NT2/D1 (cell line): Measurements from ENCODE around the gene NAA25.
A peak's percentile ranks its signal among the peaks of the same experiment; 100 is the strongest.

Experiments used
- DNase-seq: peaks from one replicate; pipeline ENCODE4 v3.0.0-alpha.2; 2011; ENCODE audit warnings: low read depth, low spot score
- H3K27me3 ChIP-seq: 2 replicates; pipeline ENCODE4 v1.6.0; 2011; ENCODE audit warnings: mild to moderate bottlenecking; ENCODE audit not compliant: insufficient read length, insufficient read depth
- H3K36me3 ChIP-seq: 2 replicates; pipeline ENCODE4 v1.6.1; 2011; ENCODE audit warnings: mild to moderate bottlenecking, low read length, mixed read lengths; ENCODE audit not compliant: insufficient read depth, insufficient read length
- H3K4me1 ChIP-seq: 2 replicates; pipeline ENCODE4 v1.5.1; 2011; ENCODE audit not compliant: insufficient read depth, insufficient read length
- H3K4me3 ChIP-seq: 2 replicates; pipeline ENCODE4 v1.5.1; 2011; ENCODE audit warnings: low read depth; ENCODE audit not compliant: insufficient read length
- H3K9ac ChIP-seq: 2 replicates; pipeline ENCODE4 v1.6.0; 2011; ENCODE audit warnings: low read depth; ENCODE audit not compliant: insufficient read length
- H3K9me3 ChIP-seq: 2 replicates; pipeline ENCODE4 v1.5.1; 2011; ENCODE audit warnings: mild to moderate bottlenecking, low read length; ENCODE audit not compliant: insufficient read depth
- SUZ12 ChIP-seq: IDR thresholded peaks from 2 replicates; pipeline ENCODE4 v1.6.1; 2011; ENCODE audit not compliant: insufficient read length, insufficient read depth; ENCODE audit errors: extremely low read depth
- YY1 ChIP-seq: IDR thresholded peaks from 2 replicates; pipeline ENCODE4 v1.6.1; 2011; ENCODE audit not compliant: insufficient read length, insufficient read depth
- ZNF274 ChIP-seq: IDR thresholded peaks from 2 replicates; pipeline ENCODE4 v1.6.1; 2011; ENCODE audit warnings: mild to moderate bottlenecking, low read depth, low read length

NAA25 gene

DNA sequence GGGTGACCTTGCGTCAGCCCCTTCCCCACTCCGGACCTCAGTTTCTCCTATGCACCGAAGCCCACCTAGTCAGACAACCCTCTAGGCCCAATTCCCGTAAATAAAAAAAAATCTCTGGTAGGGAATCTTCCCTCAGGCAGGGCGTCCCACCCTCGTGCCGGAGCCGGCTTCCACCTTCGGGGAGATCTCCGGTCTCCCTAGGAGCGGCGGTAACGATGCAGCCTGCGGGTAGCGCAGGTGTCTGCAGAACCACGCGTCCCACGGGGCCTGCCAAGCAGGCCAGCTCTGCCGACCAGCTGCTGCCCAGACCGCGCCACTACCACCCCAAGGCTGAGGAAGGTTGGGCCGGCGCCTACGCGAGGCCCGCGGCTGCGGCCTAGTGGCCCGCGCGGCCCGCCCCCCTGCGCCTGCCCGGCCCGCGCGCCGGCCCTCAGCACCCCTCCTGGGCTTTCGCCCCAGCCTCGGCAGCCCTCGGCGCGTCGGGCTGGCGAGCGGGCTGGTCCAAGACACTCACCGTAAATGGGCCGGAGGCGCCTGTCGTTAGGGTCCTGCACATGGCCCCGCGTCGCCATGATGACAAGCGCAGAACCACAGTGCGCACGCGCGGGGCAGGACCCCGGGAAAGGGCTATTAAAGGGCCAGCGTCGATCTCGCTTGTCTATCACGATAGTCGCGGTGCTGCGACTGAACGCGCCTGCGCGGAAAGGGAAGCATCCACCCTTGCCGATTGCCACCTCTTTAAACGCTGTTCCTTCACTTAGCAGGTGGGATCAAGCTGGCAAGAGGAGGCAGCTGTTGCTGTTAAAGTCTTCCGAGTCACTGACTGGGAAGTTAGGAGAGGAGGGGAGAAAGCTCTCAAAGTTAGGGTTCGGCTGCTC is at the start of gene NAA25:
Gene NAA25, minus strand, starts transcription at position 582 of the 878 bp plus-strand sequence. Its CDS starts 10 bp downstream, at position 572.
- TF ChIP-seq ZNF274: no peak
- peak; percentile 80 for TF ChIP-seq YY1
- no peak for TF ChIP-seq SUZ12
- DNase-seq: peak; percentile 88
- Histone ChIP-seq H3K9me3 (no peaks in the 10 kb centered on the region), H3K27me3 (no peaks in the 10 kb centered on the region), H3K9ac (peak within 1 kb of the TSS; percentile 100), H3K36me3 (peaks cover 28% of the 10 kb centered on the region), H3K4me1 (peaks cover 7% of the 10 kb centered on the region), H3K4me3 (peak within 1 kb of the TSS; percentile 99)

DNA sequence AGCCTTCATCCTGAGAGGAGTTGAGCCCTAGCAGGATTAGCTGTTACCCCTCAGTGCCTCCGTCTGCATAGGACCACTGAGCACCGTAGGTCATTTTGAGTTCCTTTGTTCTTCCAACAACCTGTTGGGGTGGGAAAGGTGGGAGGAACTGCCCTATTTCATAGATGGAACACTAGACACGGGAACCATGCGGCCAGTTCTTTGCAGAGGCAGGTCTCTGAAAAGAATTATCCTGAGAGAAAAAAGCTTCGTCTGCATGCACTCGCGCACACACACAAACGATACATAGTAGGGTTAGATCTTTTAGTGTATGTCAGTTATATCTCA is 45.3 kb upstream of the NAA25 start:
- no peak for DNase-seq
- H3K9ac ChIP-seq: no peak overlapping the region
- TF ChIP-seq SUZ12 (no peak), YY1 (no peak), ZNF274 (no peak)
- H3K4me1 ChIP-seq: no peaks in the 10 kb centered on the region
- H3K9me3 ChIP-seq: no peaks in the 10 kb centered on the region
- H3K36me3 ChIP-seq: peaks cover 57% of the 10 kb centered on the region
- H3K4me3 ChIP-seq: no peak overlapping the region
- H3K27me3 ChIP-seq: no peaks in the 10 kb centered on the region

DNA sequence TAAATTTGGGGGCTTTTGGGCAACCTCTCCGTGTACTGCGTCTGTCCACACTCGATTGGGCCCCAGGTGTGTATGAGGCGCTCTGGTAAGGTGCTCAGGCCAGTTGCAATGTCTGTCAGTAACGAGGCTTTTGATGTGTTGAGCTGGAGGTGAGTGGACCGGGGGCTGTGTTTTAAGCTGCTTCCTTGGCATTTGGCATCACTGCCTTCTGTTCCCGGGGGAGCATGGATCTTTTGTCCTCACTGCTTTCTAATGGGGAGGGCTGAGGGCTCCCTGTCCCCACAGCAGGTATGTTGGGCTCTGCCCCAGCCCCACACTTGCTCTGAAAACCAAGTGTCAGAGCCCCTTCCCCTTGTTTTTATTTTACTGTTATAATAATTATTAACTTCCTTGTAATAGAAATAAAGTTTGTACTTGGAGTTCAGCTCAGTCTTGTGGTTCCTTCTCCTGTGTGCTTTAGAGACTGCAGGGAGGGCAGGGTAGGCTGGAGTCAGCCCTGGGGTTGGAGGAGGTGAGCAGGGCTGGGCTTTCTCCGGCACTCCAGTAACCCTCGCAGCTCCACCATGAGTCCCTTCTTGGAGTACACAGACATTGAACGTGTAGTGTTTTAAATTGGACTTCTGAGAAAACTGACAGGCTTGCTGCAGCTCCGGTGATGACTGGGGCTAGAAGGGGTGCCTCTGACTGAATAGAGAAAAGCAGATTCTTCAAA is 44.8 kb upstream of the NAA25 start:
- Histone ChIP-seq H3K9me3 (no peaks in the 10 kb centered on the region), H3K27me3 (no peaks in the 10 kb centered on the region), H3K9ac (no peak overlapping the region), H3K4me1 (no peaks in the 10 kb centered on the region), H3K36me3 (peaks cover 58% of the 10 kb centered on the region), H3K4me3 (no peak overlapping the region)
- TF ChIP-seq SUZ12: no peak
- TF ChIP-seq YY1: no peak
- no peak for TF ChIP-seq ZNF274
- DNase-seq: no peak

DNA sequence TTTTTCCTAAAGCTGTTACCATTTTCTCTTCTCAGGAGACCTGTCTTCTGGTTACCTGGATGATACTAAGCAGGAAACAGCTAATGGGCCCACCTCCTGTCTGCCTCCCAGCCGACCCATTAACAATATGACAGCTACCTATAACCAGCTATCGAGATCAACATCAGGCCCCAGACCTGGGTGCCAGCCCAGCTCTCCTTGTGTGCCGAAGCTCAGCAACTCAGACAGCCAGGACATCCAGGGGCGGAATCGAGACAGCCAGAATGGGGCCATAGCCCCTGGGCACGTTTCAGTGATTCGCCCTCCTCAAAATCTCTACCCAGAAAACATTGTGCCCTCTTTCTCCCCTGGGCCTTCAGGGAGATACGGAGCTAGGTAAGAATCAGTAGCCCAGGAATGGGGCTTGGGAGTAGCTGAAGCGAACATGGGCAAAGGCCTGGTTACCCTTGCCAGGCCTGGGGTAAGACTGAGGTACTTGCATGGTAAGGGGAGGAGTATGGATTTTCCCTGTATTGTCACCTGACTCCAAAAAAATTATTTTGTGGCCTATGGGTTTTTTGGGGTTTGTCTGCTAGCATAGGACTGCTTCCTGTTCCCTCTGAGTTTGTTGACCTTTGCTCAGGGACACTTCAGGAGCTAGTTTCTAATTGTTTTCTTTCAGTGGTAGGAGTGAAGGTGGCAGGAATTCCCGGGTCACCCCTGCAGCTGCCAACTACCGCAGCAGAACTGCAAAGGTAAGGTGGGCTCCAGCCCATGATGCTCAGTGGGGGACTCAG is 43.4 kb upstream of the NAA25 start:
- H3K36me3 ChIP-seq: peaks cover 64% of the 10 kb centered on the region
- H3K4me3 ChIP-seq: no peak overlapping the region
- TF ChIP-seq YY1: no peak
- TF ChIP-seq SUZ12: no peak
- no peak for TF ChIP-seq ZNF274
- no peak overlapping the region for H3K9ac ChIP-seq
- H3K9me3 ChIP-seq: no peaks in the 10 kb centered on the region
- DNase-seq: no peak
- H3K4me1 ChIP-seq: no peaks in the 10 kb centered on the region
- H3K27me3 ChIP-seq: no peaks in the 10 kb centered on the region

DNA sequence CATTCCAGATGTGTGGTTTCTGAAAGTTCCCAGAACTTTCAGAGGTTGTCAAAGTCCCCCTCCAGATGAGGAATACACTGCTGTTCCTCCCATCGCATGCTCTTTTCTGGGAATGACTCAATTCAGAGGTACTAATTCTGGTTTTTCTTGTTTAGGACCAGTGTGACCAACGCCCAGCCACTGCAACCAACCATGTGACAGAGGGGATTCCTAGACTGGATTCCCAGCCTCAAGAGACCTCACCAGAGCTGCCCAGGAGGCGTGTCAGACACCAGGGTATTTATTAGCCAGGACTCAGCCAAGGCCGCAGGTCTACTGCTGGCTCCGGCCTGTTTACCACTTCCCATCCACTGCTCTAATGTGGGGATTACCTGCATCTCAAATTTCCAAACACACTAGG is 41.0 kb upstream of the NAA25 start:
- Histone ChIP-seq H3K4me3 (no peak overlapping the region), H3K27me3 (no peaks in the 10 kb centered on the region), H3K36me3 (peaks cover 85% of the 10 kb centered on the region), H3K4me1 (no peaks in the 10 kb centered on the region), H3K9ac (no peak overlapping the region), H3K9me3 (no peaks in the 10 kb centered on the region)
- TF ChIP-seq YY1 (no peak), ZNF274 (no peak), SUZ12 (no peak)
- no peak for DNase-seq

DNA sequence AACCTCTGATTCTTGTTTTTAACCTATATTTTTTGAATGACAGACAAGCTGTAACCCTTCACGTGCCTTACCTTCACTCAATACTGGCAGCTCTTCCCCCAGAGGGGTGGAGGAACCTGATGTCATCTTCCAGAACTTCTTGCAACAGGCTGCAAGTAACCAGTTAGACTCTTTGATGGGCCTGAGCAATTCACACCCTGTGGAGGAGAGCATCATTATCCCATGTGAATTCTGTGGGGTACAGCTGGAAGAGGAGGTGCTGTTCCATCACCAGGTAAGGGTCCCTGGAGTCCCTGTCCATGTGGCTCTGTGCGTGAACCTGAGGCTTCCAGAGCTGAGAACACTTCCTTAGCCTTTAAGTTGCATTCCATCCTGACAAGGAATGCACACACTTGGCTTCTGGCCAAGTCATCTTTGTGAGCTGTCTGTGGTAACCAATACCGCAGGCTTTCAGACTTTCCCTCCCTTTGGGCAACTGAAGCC is 39.5 kb upstream of the NAA25 start:
- no peaks in the 10 kb centered on the region for H3K9me3 ChIP-seq
- TF ChIP-seq ZNF274 (no peak), YY1 (no peak), SUZ12 (no peak)
- H3K27me3 ChIP-seq: no peaks in the 10 kb centered on the region
- no peak overlapping the region for H3K4me3 ChIP-seq
- no peaks in the 10 kb centered on the region for H3K4me1 ChIP-seq
- no peak overlapping the region for H3K9ac ChIP-seq
- DNase-seq: no peak
- peaks cover 85% of the 10 kb centered on the region for H3K36me3 ChIP-seq

DNA sequence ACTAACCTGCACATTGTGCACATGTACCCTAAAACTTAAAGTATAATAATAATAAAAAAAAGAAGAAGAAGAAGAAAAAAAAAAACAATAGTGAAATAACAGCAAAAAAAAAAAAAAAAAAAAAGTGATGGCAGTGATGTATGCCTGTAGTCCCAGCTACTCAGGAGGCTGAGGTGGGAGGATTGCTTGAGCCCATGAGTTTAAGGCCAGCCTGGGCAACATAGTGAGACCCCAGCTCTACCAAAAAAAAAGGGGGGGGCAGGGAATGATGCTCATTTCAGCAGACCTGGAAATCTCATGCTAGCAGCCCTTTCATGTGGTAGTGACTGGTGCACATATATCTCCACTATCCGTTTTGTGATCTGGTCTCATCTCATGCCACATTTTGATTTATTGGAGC is 37.5 kb upstream of the NAA25 start:
- no peak for DNase-seq
- Histone ChIP-seq H3K9ac (no peak overlapping the region), H3K4me1 (no peaks in the 10 kb centered on the region), H3K27me3 (no peaks in the 10 kb centered on the region), H3K9me3 (no peaks in the 10 kb centered on the region), H3K36me3 (peaks cover 81% of the 10 kb centered on the region), H3K4me3 (no peak overlapping the region)
- TF ChIP-seq SUZ12: no peak
- no peak for TF ChIP-seq ZNF274
- no peak for TF ChIP-seq YY1
